Stimulated activated CD4-positive, alpha-beta T cell treated with anti-CD3 and anti-CD28 coated beads, Interleukin-4, amount 100 ng/mL, for 1 hour (primary cell): ENCODE results near the gene GRXCR1.

Experiments
- DNase-seq: peaks from one replicate; pipeline ENCODE4 v3.0.0-alpha.2; 2020

GRXCR1 gene

GRCh38 chr4:42928582-42928981, 36.1 kb downstream of the GRXCR1 start:
- no peak for DNase-seq

- no peak for DNase-seq
Measured at GRCh38 chr4:42942216-42942615, 49.7 kb downstream of the GRXCR1 start.

DNA sequence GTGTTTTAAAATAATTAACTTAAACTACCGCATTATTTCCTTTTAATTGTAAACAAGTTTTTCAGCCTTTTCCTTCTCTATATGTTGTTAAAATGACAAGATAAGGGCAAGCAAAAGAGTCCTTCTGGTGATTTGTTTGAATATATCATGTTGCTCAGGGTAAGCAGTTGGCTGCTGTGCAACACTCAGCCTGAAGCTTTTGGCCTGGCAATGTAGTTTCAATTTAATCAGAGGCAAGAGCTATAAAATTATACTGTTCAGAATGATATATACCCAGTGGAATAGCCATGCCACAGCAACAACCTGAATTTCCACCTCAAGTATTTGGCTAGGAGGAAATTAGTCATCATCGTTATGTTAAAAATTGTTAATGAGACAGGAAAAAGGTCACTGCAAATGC, 53.4 kb downstream of the GRXCR1 start:
- no peak for DNase-seq

- no peak for DNase-seq
Measured at GRCh38 chr4:42953321-42953720, 60.8 kb downstream of the GRXCR1 start.

DNA sequence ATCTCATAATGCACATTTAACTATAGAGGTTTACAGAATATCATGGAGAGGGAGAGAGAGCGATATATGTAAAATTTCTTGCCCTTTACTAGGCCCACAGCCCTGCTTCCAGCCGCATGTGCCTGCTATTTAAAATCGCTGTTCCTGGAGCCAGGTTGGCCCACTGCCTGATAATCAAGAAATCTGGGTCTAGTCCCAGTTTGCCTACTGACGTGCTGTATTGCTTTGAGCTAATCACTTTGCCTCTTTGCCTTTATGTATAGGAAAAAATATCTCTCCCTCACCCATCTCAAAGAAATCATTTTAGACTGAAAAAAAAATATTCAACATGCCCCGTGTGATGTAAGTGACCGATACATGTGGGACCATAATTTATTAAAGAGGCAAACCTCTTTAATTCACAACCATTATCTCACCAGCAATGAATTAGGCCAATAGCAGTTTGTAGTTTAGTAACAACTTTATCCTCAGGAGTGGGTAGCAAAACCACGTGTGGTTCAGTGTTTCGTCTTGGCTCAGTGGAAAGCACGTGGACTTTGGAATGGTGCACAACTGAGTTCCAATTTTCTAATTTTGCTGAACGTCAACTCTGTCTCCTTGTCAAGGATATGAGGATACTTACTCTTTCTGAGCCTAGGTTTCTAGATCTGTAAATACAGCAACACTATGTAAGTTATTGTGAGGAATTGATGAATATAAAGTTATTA, 62.6 kb downstream of the GRXCR1 start:
- DNase-seq = no peak

GRCh38 chr4:42955746-42956505, 63.4 kb downstream of the GRXCR1 start:
- no peak for DNase-seq

GRCh38 chr4:42965326-42965725, 72.8 kb downstream of the GRXCR1 start:
- DNase-seq = no peak

DNA sequence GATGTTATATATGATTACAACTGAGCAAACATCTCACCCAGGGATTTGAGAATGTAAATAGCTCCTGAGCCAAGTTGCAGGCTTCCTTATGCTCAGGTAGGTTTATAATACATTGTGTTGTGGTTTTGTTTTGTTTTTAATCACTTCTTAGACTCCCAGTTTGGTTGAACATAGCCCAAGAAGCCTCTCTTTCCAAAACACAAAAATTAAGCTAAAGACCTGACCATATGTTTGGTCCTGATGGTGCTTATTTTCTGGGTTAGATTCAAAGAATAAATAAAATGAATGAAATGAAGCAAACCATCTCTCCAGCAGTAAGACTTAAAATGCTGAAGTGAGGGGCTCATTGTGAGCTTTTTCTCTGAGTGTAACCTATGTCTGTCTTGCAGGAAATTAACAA, 93.5 kb downstream of the GRXCR1 start:
- DNase-seq = no peak

- DNase-seq = no peak
Measured at GRCh38 chr4:42995343-42995944, 102.9 kb downstream of the GRXCR1 start.

GRCh38 chr4:43008793-43009192, 116.3 kb downstream of the GRXCR1 start:
- DNase-seq = no peak

DNA sequence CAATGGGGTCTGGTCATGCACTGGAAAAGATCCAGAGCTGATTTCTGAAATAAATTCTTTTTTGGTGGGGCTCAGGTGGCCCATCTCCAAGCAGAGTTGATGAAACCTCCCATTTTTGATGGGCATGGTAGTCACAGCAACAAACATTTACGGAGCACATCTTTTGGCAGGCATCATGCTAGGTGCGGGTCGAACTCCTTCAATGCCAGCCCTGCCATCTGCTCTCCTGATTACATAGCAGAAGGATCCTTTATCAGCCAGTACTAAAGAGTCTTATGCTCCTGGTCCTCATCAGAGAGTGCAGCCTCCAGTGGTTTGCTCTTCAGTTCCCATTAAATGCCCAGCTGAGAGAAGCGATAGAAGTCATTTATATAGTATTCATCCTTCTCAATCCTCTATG, 121.7 kb downstream of the GRXCR1 start:
- no peak for DNase-seq

- DNase-seq = no peak
Measured at GRCh38 chr4:43041632-43042031, 149.1 kb downstream of the GRXCR1 start.

- no peak for DNase-seq
Measured at GRCh38 chr4:43047058-43047457, 154.5 kb downstream of the GRXCR1 start.

GRCh38 chr4:43048570-43048969, 156.1 kb downstream of the GRXCR1 start:
- DNase-seq = no peak

GRCh38 chr4:43049326-43049725, 156.8 kb downstream of the GRXCR1 start:
- no peak for DNase-seq

DNA sequence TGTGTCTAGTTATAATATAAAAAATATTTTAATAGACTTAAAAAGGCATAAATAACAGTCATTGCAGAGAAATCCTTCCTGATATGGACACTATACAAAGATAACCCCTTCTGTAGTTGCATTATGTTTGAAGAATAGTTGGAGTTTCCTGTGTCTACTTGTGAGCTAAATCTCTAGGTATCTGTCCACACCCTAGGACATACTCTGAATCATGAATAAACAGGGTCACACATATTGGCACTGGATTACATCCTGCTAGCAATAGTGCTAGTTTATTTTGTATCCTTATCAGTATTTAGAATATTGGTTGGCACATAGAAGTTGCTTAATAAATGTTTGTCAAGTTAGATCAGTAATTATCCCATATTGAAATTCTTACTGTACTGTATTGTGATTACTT, 173.9 kb downstream of the GRXCR1 start:
- DNase-seq = no peak

GRCh38 chr4:43071069-43071468, 178.6 kb downstream of the GRXCR1 start:
- no peak for DNase-seq
